Measurements from ENCODE around the gene PRICKLE2. TPM values are rescaled to one million over a fixed set of nuclear protein-coding genes. Genes with fewer than 3 reads are reported as not detected.

Gene PRICKLE2
- total and polyA plus RNA-seq, 2 donors (not counting 3 experiments of a cell fraction or from before 2014, with no cell fraction given), result 3.0 to 7.1 TPM

GRCh38 chr3:64270142-64270865 is 45.0 kb upstream of the PRICKLE2 start:
- Histone ChIP-seq H3K27me3 (ENCODE audit: control insufficient read depth in 2 of 2, insufficient read depth in 2 of 2, low read length in 2 of 2) (peaks cover 5 to 10% of the 10 kb centered on the region in 2 experiments), H3K4me3 (replicated peaks in 1 of 3; ENCODE audit: insufficient read depth in 1 of 3, low read depth in 1 of 3, low read length in 3 of 3) (no peak overlapping the region), H4K20me1 (replicated peaks; ENCODE audit: control insufficient read depth, extremely low read depth, insufficient read depth, low read length) (no peaks in the 10 kb centered on the region), H3K4me1 (ENCODE audit: control insufficient read depth, extremely low read depth, insufficient read depth, low read length) (peaks cover 16% of the 10 kb centered on the region), H2AFZ (ENCODE audit: low read depth, low read length) (no peak overlapping the region), H3K79me2 (ENCODE audit: control insufficient read depth, insufficient read depth, low read length) (no peaks in the 10 kb centered on the region), H3K9ac (replicated peaks; ENCODE audit: extremely low read depth, insufficient read depth, low read length) (no peak overlapping the region), H3K36me3 (ENCODE audit: control insufficient read depth in 2 of 2, extremely low read depth in 1 of 2, insufficient read depth in 2 of 2, low read length in 2 of 2) (no peaks in the 10 kb centered on the region), H3K27ac (ENCODE audit: insufficient read depth, low read depth, low read length) (no peak overlapping the region), H3K9me3 (replicated peaks; ENCODE audit: control insufficient read depth, insufficient read depth, low read length) (no peaks in the 10 kb centered on the region), H3K9me1 (replicated peaks; ENCODE audit: control insufficient read depth, extremely low read depth, insufficient read depth, low read length) (no peaks in the 10 kb centered on the region), H3K4me2 (ENCODE audit: insufficient read depth, low read length) (no peak overlapping the region)
- BruUV-seq (replicated peaks), result no TSS peak
- FAIRE-seq, result no peak
- TF ChIP-seq, protein P1, sequence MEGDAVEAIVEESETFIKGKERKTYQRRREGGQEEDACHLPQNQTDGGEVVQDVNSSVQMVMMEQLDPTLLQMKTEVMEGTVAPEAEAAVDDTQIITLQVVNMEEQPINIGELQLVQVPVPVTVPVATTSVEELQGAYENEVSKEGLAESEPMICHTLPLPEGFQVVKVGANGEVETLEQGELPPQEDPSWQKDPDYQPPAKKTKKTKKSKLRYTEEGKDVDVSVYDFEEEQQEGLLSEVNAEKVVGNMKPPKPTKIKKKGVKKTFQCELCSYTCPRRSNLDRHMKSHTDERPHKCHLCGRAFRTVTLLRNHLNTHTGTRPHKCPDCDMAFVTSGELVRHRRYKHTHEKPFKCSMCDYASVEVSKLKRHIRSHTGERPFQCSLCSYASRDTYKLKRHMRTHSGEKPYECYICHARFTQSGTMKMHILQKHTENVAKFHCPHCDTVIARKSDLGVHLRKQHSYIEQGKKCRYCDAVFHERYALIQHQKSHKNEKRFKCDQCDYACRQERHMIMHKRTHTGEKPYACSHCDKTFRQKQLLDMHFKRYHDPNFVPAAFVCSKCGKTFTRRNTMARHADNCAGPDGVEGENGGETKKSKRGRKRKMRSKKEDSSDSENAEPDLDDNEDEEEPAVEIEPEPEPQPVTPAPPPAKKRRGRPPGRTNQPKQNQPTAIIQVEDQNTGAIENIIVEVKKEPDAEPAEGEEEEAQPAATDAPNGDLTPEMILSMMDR (IDR thresholded peaks at IDR 0.05; ENCODE audit: extremely low read depth in 1 of 2, insufficient read depth in 1 of 2, low read depth in 1 of 2, low read length in 2 of 2), result no peak
- TF ChIP-seq POLR2A (IDR thresholded peaks at IDR 0.05; ENCODE audit: low read depth, low read length) (no peak), EZH2 (IDR thresholded peaks at IDR 0.05; ENCODE audit: borderline replicate concordance, low read depth, low read length, severe bottlenecking) (no peak), MAX (IDR thresholded peaks at IDR 0.05; ENCODE audit: insufficient read depth, insufficient read length) (no peak), FOS (IDR thresholded peaks at IDR 0.05; ENCODE audit: borderline replicate concordance, insufficient read depth, low read length) (no peak), JUN (IDR thresholded peaks at IDR 0.05; ENCODE audit: borderline replicate concordance, insufficient read depth, insufficient read length, low read depth) (no peak), GATA2 (IDR thresholded peaks at IDR 0.05; ENCODE audit: insufficient read depth, insufficient read length, low read depth, low read length) (no peak), MYC (IDR thresholded peaks at IDR 0.05; ENCODE audit: low read depth, low read length) (no peak), POLR2AphosphoS5 (IDR thresholded peaks at IDR 0.05; ENCODE audit: insufficient read depth, low read depth, low read length) (no peak)
- DNase-seq (ENCODE audit: low read depth, low spot score), result no peak
- CTCF ChIA-PET, result interaction anchor here (0.7 to 0.9 kb wide), 2 partner anchors 45 kb away, joined by 3 read pairs; partner anchors contain the start of gene PRICKLE2
- dilution Hi-C loops (cut with MboI; ENCODE audit: extremely low pct_ligation_motif_present, low sequenced_read_pairs) (no loop called here), intact Hi-C loops (cut with micrococcal nuclease) (no loop called here)
- POLR2A ChIA-PET, result no interaction called here
